Vagina (tissue), 2 donors: ENCODE measurements around the gene PRDM16. TPM values are rescaled to one million over a fixed set of nuclear protein-coding genes. Genes with fewer than 3 reads are reported as not detected.

Experiments used
- DNase-seq, 2 donors: peaks; one replicate each; pipeline ENCODE4 v3.0.0-alpha.2; 2017; ENCODE audit errors: extremely low spot score in 2 of 2
- H3K27ac ChIP-seq: fragments of 200-600 bp; sonication (generic); one replicate; pipeline ENCODE4 v1.5.1; 2019
- H3K27me3 ChIP-seq: fragments of 200-600 bp; sonication (generic); one replicate; pipeline ENCODE4 v1.5.1; 2019
- H3K36me3 ChIP-seq, 2 donors: fragments of 200-600 bp; sonication (generic); one replicate each; pipeline ENCODE4 v1.5.1; 2017 to 2019
- H3K4me1 ChIP-seq: fragments of 200-600 bp; sonication (generic); one replicate; pipeline ENCODE4 v1.5.1; 2019
- H3K4me3 ChIP-seq, 2 donors: fragments of 200-600 bp; sonication (generic); 1 replicate in 1 of 2; 2 replicates in 1 of 2; pipeline ENCODE4 v1.5.1; 2016 to 2019
- H3K9me3 ChIP-seq: fragments of 200-600 bp; sonication (generic); one replicate; pipeline ENCODE4 v1.5.1; 2019
- POLR2A ChIP-seq, 2 donors: fragments of 450-650 bp; IDR thresholded peaks; one replicate each; pipeline ENCODE4 v1.6.1; 2017; ENCODE audit warnings: antibody characterized with exemption in 2 of 2, mild to moderate bottlenecking in 2 of 2, moderate library complexity in 2 of 2
- POLR2AphosphoS5 ChIP-seq, 2 donors: sonication (generic); formaldehyde crosslinking; IDR thresholded peaks; one replicate each; pipeline ENCODE4 v1.9.0; 2017; ENCODE audit warnings: antibody characterized with exemption in 2 of 2, mild to moderate bottlenecking in 2 of 2, low read depth in 1 of 2; ENCODE audit not compliant: insufficient read depth in 1 of 2
- intact Hi-C: fragments of 100-400 bp; cut with DNase I; formaldehyde crosslinking; loops from one replicate; pipeline ENCODE4 v1.15.1; 2023
- total RNA-seq: library from RNA; depleted of rRNA; stranded (reverse); fragments of >200 nt; gene quantifications from one replicate; pipeline ENCODE4 v1.2.3, GENCODE V29; 2016
- TF ChIP-seq, protein P1 (sequence below), 3 experiments: fragments of 450-650 bp in 2 of 3; fragments of 200-600 bp in 1 of 3; sonication (generic) in 1 of 3; IDR thresholded peaks; one replicate each; pipeline ENCODE4 v1.5.1; 2017 to 2019; ENCODE audit warnings: antibody characterized with exemption in 3 of 3, mild to moderate bottlenecking in 2 of 3, moderate library complexity in 2 of 3

The PRDM16 gene
- total RNA-seq, 1 donor from 2014 or later = 3.9 TPM

DNA sequence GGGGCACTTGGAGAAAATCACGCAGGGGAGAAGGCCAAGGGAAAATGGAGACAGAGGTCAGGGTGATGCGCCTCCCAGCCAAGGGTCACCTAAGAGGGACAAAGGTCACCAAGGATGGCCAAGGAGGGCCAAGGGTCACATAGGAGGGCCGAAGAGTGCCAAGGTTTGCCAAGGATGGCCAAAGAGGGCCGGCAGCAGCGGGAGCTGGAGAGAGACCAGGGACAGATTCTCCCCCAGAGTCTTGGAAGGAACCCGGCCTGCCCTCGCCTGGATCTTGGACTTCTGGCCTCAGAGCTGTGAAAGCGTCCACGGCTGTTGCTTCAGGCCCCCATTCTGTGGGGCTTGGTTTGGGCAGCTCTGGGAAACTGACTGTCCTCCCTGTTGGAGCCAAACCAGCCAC is 359.9 kb downstream of the PRDM16 start:
- Histone ChIP-seq H3K27ac (no peak overlapping the region), H3K27me3 (no peaks in the 10 kb centered on the region), H3K4me1 (no peaks in the 10 kb centered on the region), H3K9me3 (no peaks in the 10 kb centered on the region), H3K36me3 (no peaks in the 10 kb centered on the region), H3K4me3 (no peak overlapping the region)
- intact Hi-C loops = loop anchor here (5.0 kb wide), 1 partner anchor 417 kb away; no protein-coding TSS in a partner anchor
- no peak for DNase-seq
- TF ChIP-seq, protein P1, sequence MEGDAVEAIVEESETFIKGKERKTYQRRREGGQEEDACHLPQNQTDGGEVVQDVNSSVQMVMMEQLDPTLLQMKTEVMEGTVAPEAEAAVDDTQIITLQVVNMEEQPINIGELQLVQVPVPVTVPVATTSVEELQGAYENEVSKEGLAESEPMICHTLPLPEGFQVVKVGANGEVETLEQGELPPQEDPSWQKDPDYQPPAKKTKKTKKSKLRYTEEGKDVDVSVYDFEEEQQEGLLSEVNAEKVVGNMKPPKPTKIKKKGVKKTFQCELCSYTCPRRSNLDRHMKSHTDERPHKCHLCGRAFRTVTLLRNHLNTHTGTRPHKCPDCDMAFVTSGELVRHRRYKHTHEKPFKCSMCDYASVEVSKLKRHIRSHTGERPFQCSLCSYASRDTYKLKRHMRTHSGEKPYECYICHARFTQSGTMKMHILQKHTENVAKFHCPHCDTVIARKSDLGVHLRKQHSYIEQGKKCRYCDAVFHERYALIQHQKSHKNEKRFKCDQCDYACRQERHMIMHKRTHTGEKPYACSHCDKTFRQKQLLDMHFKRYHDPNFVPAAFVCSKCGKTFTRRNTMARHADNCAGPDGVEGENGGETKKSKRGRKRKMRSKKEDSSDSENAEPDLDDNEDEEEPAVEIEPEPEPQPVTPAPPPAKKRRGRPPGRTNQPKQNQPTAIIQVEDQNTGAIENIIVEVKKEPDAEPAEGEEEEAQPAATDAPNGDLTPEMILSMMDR (IDR thresholded peaks at IDR 0.05) = no peak
- no peak for TF ChIP-seq POLR2A (IDR thresholded peaks at IDR 0.05)
- no peak for TF ChIP-seq POLR2AphosphoS5 (IDR thresholded peaks at IDR 0.05; ENCODE audit: insufficient read depth in 1 of 2, low read depth in 1 of 2)

DNA sequence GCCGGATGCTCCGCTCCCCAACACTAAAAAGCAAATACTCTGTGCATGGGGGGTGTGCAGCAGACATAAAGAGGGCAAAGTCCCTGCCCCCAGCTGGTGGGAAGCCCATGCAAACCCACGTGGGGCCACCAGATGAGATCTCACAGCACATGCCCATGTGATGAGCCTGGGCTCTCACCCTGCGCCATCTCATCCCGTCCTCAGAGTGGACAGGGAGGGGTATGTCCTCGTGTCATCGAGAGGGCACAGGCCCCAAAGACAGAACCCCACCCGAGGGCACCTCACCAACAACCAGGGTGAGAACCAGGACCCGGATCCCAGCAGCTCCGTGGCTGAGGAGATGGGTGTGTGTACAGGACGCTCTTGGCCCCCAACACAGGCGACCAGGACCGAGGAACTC is 360.3 kb downstream of the PRDM16 start:
- no peak for TF ChIP-seq POLR2AphosphoS5 (IDR thresholded peaks at IDR 0.05; ENCODE audit: insufficient read depth in 1 of 2, low read depth in 1 of 2)
- TF ChIP-seq, protein P1 (IDR thresholded peaks at IDR 0.05) = no peak
- no peak for TF ChIP-seq POLR2A (IDR thresholded peaks at IDR 0.05)
- H3K4me1 ChIP-seq = no peaks in the 10 kb centered on the region
- no peaks in the 10 kb centered on the region for H3K9me3 ChIP-seq
- H3K36me3 ChIP-seq = no peaks in the 10 kb centered on the region
- H3K27ac ChIP-seq = no peak overlapping the region
- DNase-seq = no peak
- intact Hi-C loops = loop anchor here (5.0 kb wide), 1 partner anchor 417 kb away; no protein-coding TSS in a partner anchor
- no peak overlapping the region for H3K4me3 ChIP-seq
- no peaks in the 10 kb centered on the region for H3K27me3 ChIP-seq

DNA sequence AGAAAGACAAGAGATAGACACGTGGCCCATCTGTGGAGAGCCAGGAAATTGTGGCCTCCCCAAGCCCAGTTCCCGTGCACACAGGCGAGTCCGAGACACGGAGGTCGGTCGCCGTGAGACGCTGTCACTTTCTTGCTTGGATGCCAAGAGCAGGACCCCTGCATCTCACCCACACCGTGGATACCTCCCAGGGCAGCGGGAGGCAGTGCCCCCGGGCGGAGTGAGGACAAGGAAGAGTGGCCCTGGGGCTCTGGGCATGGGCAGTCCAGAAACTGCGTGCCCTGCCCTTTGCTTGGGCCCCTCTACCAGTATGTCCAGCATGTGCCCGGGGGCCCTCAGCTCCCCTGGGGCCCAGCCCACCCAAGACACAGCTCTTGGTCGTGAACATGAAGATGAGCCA is 360.8 kb downstream of the PRDM16 start:
- H3K4me1 ChIP-seq = no peaks in the 10 kb centered on the region
- intact Hi-C loops = loop anchor here (5.0 kb wide), 1 partner anchor 417 kb away; no protein-coding TSS in a partner anchor
- TF ChIP-seq, protein P1 (IDR thresholded peaks at IDR 0.05) = no peak
- no peaks in the 10 kb centered on the region for H3K9me3 ChIP-seq
- H3K27me3 ChIP-seq = no peaks in the 10 kb centered on the region
- no peaks in the 10 kb centered on the region for H3K36me3 ChIP-seq
- H3K4me3 ChIP-seq = no peak overlapping the region
- no peak overlapping the region for H3K27ac ChIP-seq
- no peak for DNase-seq

DNA sequence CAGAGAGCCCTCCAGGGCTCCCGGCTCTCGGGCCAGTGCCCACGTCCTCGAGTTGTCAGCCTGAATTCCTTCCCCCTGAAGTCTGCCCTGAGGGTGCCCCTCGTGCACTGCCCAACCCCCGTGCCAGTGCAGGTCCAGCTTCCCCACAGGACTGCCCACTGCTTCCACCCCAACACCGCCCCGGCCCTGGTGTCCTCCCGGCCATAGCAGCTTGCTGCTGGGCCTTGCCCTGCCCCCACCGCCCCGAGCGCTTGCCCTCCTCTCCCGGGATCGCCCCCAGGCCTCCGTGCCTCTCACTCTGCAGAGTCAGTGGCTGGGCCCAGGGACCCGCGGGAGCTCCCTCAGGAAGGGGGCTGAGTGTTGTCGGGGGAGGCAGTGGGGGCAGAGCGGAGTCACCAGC is 361.4 kb downstream of the PRDM16 start:
- no peaks in the 10 kb centered on the region for H3K4me1 ChIP-seq
- no peak overlapping the region for H3K4me3 ChIP-seq
- no peak for DNase-seq
- no peak overlapping the region for H3K27ac ChIP-seq
- intact Hi-C loops = no loop called here
- H3K27me3 ChIP-seq = no peaks in the 10 kb centered on the region
- no peaks in the 10 kb centered on the region for H3K36me3 ChIP-seq
- TF ChIP-seq POLR2AphosphoS5 (IDR thresholded peaks at IDR 0.05; ENCODE audit: insufficient read depth in 1 of 2, low read depth in 1 of 2) (no peak), POLR2A (IDR thresholded peaks at IDR 0.05) (no peak)
- TF ChIP-seq, protein P1 (IDR thresholded peaks at IDR 0.05) = no peak
- no peaks in the 10 kb centered on the region for H3K9me3 ChIP-seq

DNA sequence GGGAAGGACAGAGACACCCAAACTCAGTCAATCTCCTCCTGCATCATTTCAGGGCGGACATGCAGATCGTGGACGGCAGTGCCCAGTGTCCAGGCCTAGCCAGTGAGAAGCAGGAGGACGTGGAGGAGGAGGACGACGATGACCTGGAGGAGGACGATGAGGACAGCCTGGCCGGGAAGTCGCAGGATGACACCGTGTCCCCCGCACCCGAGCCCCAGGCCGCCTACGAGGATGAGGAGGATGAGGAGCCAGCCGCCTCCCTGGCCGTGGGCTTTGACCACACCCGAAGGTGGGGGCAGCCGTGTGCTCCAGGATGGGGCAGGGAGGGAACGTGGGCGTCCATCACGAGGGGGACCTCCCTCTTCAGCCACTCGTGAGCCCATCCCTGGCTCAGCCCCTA is 361.8 kb downstream of the PRDM16 start:
- Histone ChIP-seq H3K4me1 (no peaks in the 10 kb centered on the region), H3K36me3 (no peaks in the 10 kb centered on the region), H3K27me3 (no peaks in the 10 kb centered on the region), H3K9me3 (no peaks in the 10 kb centered on the region), H3K27ac (no peak overlapping the region), H3K4me3 (no peak overlapping the region)
- TF ChIP-seq, protein P1 (IDR thresholded peaks at IDR 0.05) = no peak
- TF ChIP-seq POLR2AphosphoS5 (IDR thresholded peaks at IDR 0.05; ENCODE audit: insufficient read depth in 1 of 2, low read depth in 1 of 2) (no peak), POLR2A (IDR thresholded peaks at IDR 0.05) (no peak)
- DNase-seq = no peak
- intact Hi-C loops = no loop called here
